Measurements from ENCODE around the gene PAX5.

Gene PAX5

DNA sequence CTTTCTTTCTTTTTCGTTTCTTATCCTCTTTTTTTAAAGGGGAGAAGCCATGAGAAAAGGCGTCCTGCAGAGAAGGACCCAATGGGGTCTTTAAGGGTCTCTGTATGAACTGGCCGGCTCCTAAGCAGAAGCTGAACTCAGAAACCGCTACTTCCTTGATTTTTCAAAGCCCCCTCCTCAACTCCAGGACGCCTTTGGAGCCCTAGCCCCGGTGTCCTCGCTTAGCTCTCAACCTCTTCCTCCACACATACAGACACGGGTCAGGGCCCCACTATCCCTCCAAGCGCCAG is 8.3 kb downstream of the PAX5 start:
- Histone ChIP-seq H3K4me3 (ENCODE audit: severe bottlenecking) (no peak overlapping the region), H3K27me3 (ENCODE audit: insufficient read depth, poor library complexity, severe bottlenecking) (peaks cover 100% of the 10 kb centered on the region), H3K27ac (ENCODE audit: poor library complexity, severe bottlenecking) (no peak overlapping the region), H3K4me1 (ENCODE audit: insufficient read depth, poor library complexity, severe bottlenecking) (no peaks in the 10 kb centered on the region), H3K36me3 (ENCODE audit: low read depth) (no peaks in the 10 kb centered on the region), H3K9me3 (ENCODE audit: severe bottlenecking) (no peaks in the 10 kb centered on the region)
- ATAC-seq (ENCODE audit: low read depth) (no peak), DNase-seq (ENCODE audit: low spot score) (no peak)
- TF ChIP-seq, protein P1, sequence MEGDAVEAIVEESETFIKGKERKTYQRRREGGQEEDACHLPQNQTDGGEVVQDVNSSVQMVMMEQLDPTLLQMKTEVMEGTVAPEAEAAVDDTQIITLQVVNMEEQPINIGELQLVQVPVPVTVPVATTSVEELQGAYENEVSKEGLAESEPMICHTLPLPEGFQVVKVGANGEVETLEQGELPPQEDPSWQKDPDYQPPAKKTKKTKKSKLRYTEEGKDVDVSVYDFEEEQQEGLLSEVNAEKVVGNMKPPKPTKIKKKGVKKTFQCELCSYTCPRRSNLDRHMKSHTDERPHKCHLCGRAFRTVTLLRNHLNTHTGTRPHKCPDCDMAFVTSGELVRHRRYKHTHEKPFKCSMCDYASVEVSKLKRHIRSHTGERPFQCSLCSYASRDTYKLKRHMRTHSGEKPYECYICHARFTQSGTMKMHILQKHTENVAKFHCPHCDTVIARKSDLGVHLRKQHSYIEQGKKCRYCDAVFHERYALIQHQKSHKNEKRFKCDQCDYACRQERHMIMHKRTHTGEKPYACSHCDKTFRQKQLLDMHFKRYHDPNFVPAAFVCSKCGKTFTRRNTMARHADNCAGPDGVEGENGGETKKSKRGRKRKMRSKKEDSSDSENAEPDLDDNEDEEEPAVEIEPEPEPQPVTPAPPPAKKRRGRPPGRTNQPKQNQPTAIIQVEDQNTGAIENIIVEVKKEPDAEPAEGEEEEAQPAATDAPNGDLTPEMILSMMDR (IDR thresholded peaks at IDR 0.05; ENCODE audit: poor library complexity, severe bottlenecking): no peak

DNA sequence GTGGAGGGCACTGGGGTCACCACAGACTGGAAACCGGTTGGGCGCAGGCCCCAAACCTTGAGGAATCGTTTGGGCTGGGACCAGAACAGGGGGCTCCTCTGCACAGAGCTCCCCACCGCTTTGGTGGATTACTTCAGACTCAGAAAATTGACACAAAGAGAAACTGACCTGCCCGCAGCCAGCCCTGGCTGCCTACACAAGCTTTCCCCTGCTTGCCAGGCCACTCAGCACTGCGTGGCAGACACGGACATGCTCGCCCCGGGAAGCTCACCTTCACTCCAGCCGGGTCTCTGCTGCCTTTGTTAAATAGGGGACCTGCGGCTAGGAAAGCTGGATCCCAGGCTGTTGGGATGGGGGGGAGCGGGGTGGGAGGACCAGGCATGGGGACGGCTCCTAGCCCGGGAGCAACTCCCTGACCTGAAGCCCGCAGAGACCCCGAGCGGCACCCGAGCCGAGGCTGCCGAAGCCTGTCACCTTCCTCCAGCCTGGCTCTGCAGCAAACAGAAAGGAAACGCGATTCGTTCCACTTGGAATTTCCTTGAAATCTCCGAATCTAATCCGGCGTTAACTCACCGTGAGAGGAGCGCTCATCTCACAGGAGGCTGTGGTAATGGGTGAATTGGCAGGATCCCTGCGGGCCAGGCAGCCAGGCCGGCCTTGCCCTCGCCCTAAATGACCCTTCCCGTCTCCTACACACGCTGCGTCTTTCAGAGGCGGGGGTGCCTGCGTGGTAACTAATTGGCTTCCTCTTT is 8.8 kb downstream of the PAX5 start:
- Histone ChIP-seq H3K27me3 (ENCODE audit: insufficient read depth, poor library complexity, severe bottlenecking) (peaks cover 100% of the 10 kb centered on the region), H3K4me1 (ENCODE audit: insufficient read depth, poor library complexity, severe bottlenecking) (no peaks in the 10 kb centered on the region), H3K9me3 (ENCODE audit: severe bottlenecking) (no peaks in the 10 kb centered on the region), H3K27ac (ENCODE audit: poor library complexity, severe bottlenecking) (no peak overlapping the region), H3K4me3 (ENCODE audit: severe bottlenecking) (no peak overlapping the region), H3K36me3 (ENCODE audit: low read depth) (no peaks in the 10 kb centered on the region)
- TF ChIP-seq, protein P1 (IDR thresholded peaks at IDR 0.05; ENCODE audit: poor library complexity, severe bottlenecking): no peak
- ATAC-seq (ENCODE audit: low read depth) (no peak), DNase-seq (ENCODE audit: low spot score) (no peak)

DNA sequence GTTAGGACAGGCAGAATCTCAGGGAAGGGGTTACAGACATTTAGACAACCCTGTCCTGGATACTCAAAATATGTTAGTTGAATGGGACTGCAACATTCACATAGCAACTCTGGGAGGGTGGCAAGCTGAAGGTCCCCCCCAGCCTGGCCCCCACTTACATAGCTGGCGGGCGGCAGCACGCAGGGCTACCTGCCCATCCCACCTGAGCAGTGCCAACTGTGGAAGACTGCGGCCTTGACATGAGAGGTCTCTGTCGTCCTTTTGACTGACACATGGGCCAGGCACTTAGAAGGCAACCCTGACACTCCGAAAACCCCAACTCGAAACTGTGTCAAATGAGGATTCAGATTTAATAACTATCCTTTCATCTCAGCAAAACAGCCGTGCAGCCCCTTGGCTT is 16.5 kb downstream of the PAX5 start:
- H3K27me3 ChIP-seq (ENCODE audit: insufficient read depth, poor library complexity, severe bottlenecking): peaks cover 83% of the 10 kb centered on the region
- no peaks in the 10 kb centered on the region for H3K4me1 ChIP-seq (ENCODE audit: insufficient read depth, poor library complexity, severe bottlenecking)
- no peak for ATAC-seq (ENCODE audit: low read depth)
- no peaks in the 10 kb centered on the region for H3K36me3 ChIP-seq (ENCODE audit: low read depth)
- TF ChIP-seq, protein P1 (IDR thresholded peaks at IDR 0.05; ENCODE audit: poor library complexity, severe bottlenecking): no peak
- H3K4me3 ChIP-seq (ENCODE audit: severe bottlenecking): no peak overlapping the region
- no peak for DNase-seq (ENCODE audit: low spot score)
- H3K9me3 ChIP-seq (ENCODE audit: severe bottlenecking): no peaks in the 10 kb centered on the region
- H3K27ac ChIP-seq (ENCODE audit: poor library complexity, severe bottlenecking): no peak overlapping the region

DNA sequence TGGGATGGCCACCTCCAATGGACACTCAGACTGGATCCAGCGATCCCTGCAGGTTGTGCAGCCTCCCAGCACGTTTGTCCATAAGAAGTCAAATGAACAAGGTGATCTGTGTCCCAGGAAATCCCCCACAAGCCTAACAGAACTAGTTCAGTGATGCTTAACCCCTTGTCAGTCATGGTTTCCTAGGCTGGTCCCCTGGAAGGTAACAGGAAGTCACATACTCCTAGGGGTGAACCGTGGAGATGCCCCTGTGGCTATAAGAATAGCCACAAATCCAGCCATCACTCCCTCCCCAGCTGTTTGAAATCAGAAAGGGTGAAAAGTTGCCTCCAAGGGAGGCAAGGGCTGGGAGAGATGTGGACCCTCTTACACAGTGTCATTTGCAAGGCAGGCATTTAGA is 22.5 kb downstream of the PAX5 start:
- no peaks in the 10 kb centered on the region for H3K9me3 ChIP-seq (ENCODE audit: severe bottlenecking)
- no peaks in the 10 kb centered on the region for H3K36me3 ChIP-seq (ENCODE audit: low read depth)
- DNase-seq (ENCODE audit: low spot score) (no peak), ATAC-seq (ENCODE audit: low read depth) (no peak)
- H3K4me3 ChIP-seq (ENCODE audit: severe bottlenecking): no peak overlapping the region
- peaks cover 89% of the 10 kb centered on the region for H3K27me3 ChIP-seq (ENCODE audit: insufficient read depth, poor library complexity, severe bottlenecking)
- no peaks in the 10 kb centered on the region for H3K4me1 ChIP-seq (ENCODE audit: insufficient read depth, poor library complexity, severe bottlenecking)
- H3K27ac ChIP-seq (ENCODE audit: poor library complexity, severe bottlenecking): no peak overlapping the region
- TF ChIP-seq, protein P1 (IDR thresholded peaks at IDR 0.05; ENCODE audit: poor library complexity, severe bottlenecking): no peak

DNA sequence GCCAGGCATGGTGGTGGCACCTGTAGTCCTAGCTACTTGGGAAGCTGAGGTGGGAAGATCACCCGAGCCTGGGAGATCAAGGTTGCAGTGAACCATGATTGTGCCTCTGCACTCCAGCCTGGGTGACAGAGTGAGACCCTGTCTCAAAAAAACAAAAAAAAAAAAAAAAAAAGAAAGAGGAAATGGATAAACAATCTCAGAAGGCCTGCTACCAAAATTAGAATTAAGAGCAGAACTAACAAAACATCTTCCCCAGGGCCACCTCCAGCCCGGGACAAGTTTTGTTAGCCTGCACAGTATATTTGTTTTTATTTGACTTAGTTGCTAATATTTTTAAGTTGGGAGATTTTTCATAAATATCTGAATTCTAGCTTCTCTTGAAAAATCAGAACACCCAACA is 23.1 kb downstream of the PAX5 start:
- TF ChIP-seq, protein P1 (IDR thresholded peaks at IDR 0.05; ENCODE audit: poor library complexity, severe bottlenecking): no peak
- no peak for DNase-seq (ENCODE audit: low spot score)
- Histone ChIP-seq H3K36me3 (ENCODE audit: low read depth) (no peaks in the 10 kb centered on the region), H3K27me3 (ENCODE audit: insufficient read depth, poor library complexity, severe bottlenecking) (peaks cover 88% of the 10 kb centered on the region), H3K4me1 (ENCODE audit: insufficient read depth, poor library complexity, severe bottlenecking) (no peaks in the 10 kb centered on the region), H3K9me3 (ENCODE audit: severe bottlenecking) (no peaks in the 10 kb centered on the region), H3K27ac (ENCODE audit: poor library complexity, severe bottlenecking) (no peak overlapping the region), H3K4me3 (ENCODE audit: severe bottlenecking) (no peak overlapping the region)
- no peak for ATAC-seq (ENCODE audit: low read depth)

All from RWPE2 (cell line).